Natural killer cell (primary cell): ENCODE data around the gene OTULIN. TPM values are rescaled to one million over a fixed set of nuclear protein-coding genes. Genes with fewer than 3 reads are reported as not detected.

Experiments
- ATAC-seq, 3 donors: fragments of 150-1000 bp in 2 of 3; fragments of 200-7000 bp in 1 of 3; cut with Tn5 transposase; 1 replicate in 1 of 3; 2 replicates in 2 of 3; pipeline ENCODE4 v1.10.0; 2021; ENCODE audit warnings: mild to moderate bottlenecking in 2 of 3, moderate library complexity in 2 of 3
- DNase-seq, 2 donors: peaks; one replicate each; pipeline versions ENCODE4 v3.0.0 to v3.0.0-alpha.2; 2013 to 2021; ENCODE audit warnings: mixed read lengths in 1 of 2
- H3K27ac ChIP-seq: one replicate; pipeline ENCODE4 v1.5.1; 2013; ENCODE audit warnings: mild to moderate bottlenecking, low read length
- H3K27me3 ChIP-seq: one replicate; pipeline ENCODE4 v1.6.1; 2013; ENCODE audit warnings: low read length; ENCODE audit not compliant: control insufficient read depth, insufficient read depth
- H3K36me3 ChIP-seq: one replicate; pipeline ENCODE4 v1.6.1; 2013; ENCODE audit warnings: low read length; ENCODE audit not compliant: control insufficient read depth, insufficient read depth
- H3K4me1 ChIP-seq: one replicate; pipeline ENCODE4 v1.6.1; 2013; ENCODE audit warnings: low read length; ENCODE audit not compliant: control insufficient read depth, insufficient read depth
- H3K4me3 ChIP-seq: one replicate; pipeline ENCODE4 v1.5.1; 2013; ENCODE audit warnings: low read length
- H3K9me3 ChIP-seq: one replicate; pipeline ENCODE4 v1.6.1; 2013; ENCODE audit warnings: low read length; ENCODE audit not compliant: control insufficient read depth, insufficient read depth
- H3K27ac Mint-ChIP-seq, 2 donors: one replicate each; pipeline ENCODE4 v1.8.0; 2022; ENCODE audit warnings: mild to moderate bottlenecking in 2 of 2, mixed read lengths in 2 of 2, moderate library complexity in 1 of 2
- H3K27me3 Mint-ChIP-seq, 2 donors: one replicate each; pipeline ENCODE4 v1.8.0; 2022; ENCODE audit warnings: low read depth in 2 of 2, mixed read lengths in 2 of 2
- H3K36me3 Mint-ChIP-seq: one replicate; pipeline ENCODE4 v1.8.0; 2022; ENCODE audit warnings: mixed read lengths
- H3K4me1 Mint-ChIP-seq, 2 donors: one replicate each; pipeline ENCODE4 v1.8.0; 2022; ENCODE audit warnings: mixed read lengths in 2 of 2
- H3K4me3 Mint-ChIP-seq: one replicate; pipeline ENCODE4 v1.8.0; 2022; ENCODE audit warnings: mild to moderate bottlenecking, moderate library complexity, mixed read lengths
- H3K9me3 Mint-ChIP-seq, 2 donors: one replicate each; pipeline ENCODE4 v1.8.0; 2022; ENCODE audit warnings: mixed read lengths in 2 of 2
- CTCF ChIP-seq: fragments of 200-600 bp; IDR thresholded peaks from one replicate; pipeline ENCODE4 v1.8.0; 2022; ENCODE audit warnings: antibody characterized with exemption
- WGBS: methylation state at CpG from one replicate; pipeline ENCODE4 v1.1.7; 2013; ENCODE audit warnings: missing lambda C conversion rate; ENCODE audit not compliant: insufficient coverage; 5-methylcytosine and 5-hydroxymethylcytosine counted together
- intact Hi-C: fragments of 100-400 bp; cut with micrococcal nuclease; formaldehyde crosslinking; loops from one replicate; pipeline ENCODE4 v1.14.2; 2022
- total RNA-seq, 4 donors: library from RNA; stranded (reverse); fragments of 120-200 nt in 1 of 4; gene quantifications; one replicate each; pipeline versions ENCODE4 v1.2.3 to v1.2.4, GENCODE V29; 2013 to 2022

The OTULIN gene
- total RNA-seq, 3 donors from 2014 or later (not counting 1 experiment from before 2014, with no cell fraction given), result 96.5 to 166 (median 102) TPM

GRCh38 chr5:14712131-14712530, 47.6 kb downstream of the OTULIN start:
- no peak overlapping the region for H3K4me3 ChIP-seq
- Mint-ChIP-seq H3K4me1 (peaks cover 13 to 34% of the 10 kb centered on the region in 2 donors), H3K9me3 (no peaks in the 10 kb centered on the region), H3K27ac (peak overlapping the region; percentile 42 to 72), H3K36me3 (peaks cover 15% of the 10 kb centered on the region), H3K27me3 (no peaks in the 10 kb centered on the region), H3K4me3 (no peak overlapping the region)
- peaks cover 14% of the 10 kb centered on the region for H3K4me1 ChIP-seq
- ATAC-seq (no peak), DNase-seq (no peak)
- intact Hi-C loops, result no loop called here
- no peaks in the 10 kb centered on the region for H3K9me3 ChIP-seq
- 95% methylated on average over 11 of the region's 11 CpGs for WGBS
- H3K27me3 ChIP-seq, result no peaks in the 10 kb centered on the region
- H3K36me3 ChIP-seq, result peaks cover 61% of the 10 kb centered on the region
- no peak overlapping the region for H3K27ac ChIP-seq
- no peak for TF ChIP-seq CTCF

- peak overlapping the region; percentile 42 to 72 for H3K27ac Mint-ChIP-seq
- no peak for ATAC-seq
These were observed 48.1 kb downstream of the OTULIN start for GRCh38 chr5:14712666-14713065.

GRCh38 chr5:14713476-14714390, 49.2 kb downstream of the OTULIN start:
- Mint-ChIP-seq H3K4me1 (peaks cover 6 to 24% of the 10 kb centered on the region in 2 donors), H3K4me3 (no peak overlapping the region), H3K27ac (peak overlapping the region; percentile 21 to 76), H3K36me3 (peaks cover 15% of the 10 kb centered on the region), H3K9me3 (no peaks in the 10 kb centered on the region), H3K27me3 (no peaks in the 10 kb centered on the region)
- TF ChIP-seq CTCF, result no peak
- Histone ChIP-seq H3K27ac (no peak overlapping the region), H3K27me3 (no peaks in the 10 kb centered on the region), H3K36me3 (peaks cover 51% of the 10 kb centered on the region), H3K4me1 (peaks cover 2% of the 10 kb centered on the region), H3K4me3 (no peak overlapping the region), H3K9me3 (no peaks in the 10 kb centered on the region)
- ATAC-seq (no peak), DNase-seq (no peak)
- WGBS, result 95% methylated on average over 22 of the region's 23 CpGs
- intact Hi-C loops, result no loop called here

More at GRCh38 chr5:14712666-14713065, 48.1 kb downstream of the OTULIN start:
- H3K27me3 ChIP-seq, result no peaks in the 10 kb centered on the region
- H3K4me1 ChIP-seq, result peaks cover 9% of the 10 kb centered on the region
- TF ChIP-seq CTCF, result no peak
- DNase-seq, result no peak
- Mint-ChIP-seq H3K4me3 (no peak overlapping the region), H3K36me3 (peaks cover 15% of the 10 kb centered on the region), H3K9me3 (no peaks in the 10 kb centered on the region), H3K4me1 (peaks cover 13 to 29% of the 10 kb centered on the region in 2 donors), H3K27me3 (no peaks in the 10 kb centered on the region)
- intact Hi-C loops, result no loop called here
- no peaks in the 10 kb centered on the region for H3K9me3 ChIP-seq
- H3K4me3 ChIP-seq, result no peak overlapping the region
- H3K36me3 ChIP-seq, result peaks cover 60% of the 10 kb centered on the region
- WGBS, result 98% methylated on average over 17 of the region's 17 CpGs
- H3K27ac ChIP-seq, result no peak overlapping the region
